T-helper 1 cell (primary cell): Measurements from ENCODE around the gene RXYLT1.
A peak's percentile ranks its signal among the peaks of the same experiment; 100 is the strongest.
"Not testable (repeated sequence)": the region's sequence is repeated elsewhere in the genome, so short reads cannot be mapped to it uniquely, and the experiment has no call there.

ENCODE experiments used
- DNase-seq, 5 donors: peaks; one replicate each; pipeline ENCODE4 v3.0.0-alpha.2; 2012 to 2020

RXYLT1 gene

GRCh38 chr12:63804746-63805145 lies 25.0 kb downstream of the RXYLT1 start:
- DNase-seq = no peak

GRCh38 chr12:63805704-63806672 lies 26.3 kb downstream of the RXYLT1 start:
- DNase-seq = no peak

GRCh38 chr12:63808631-63809030 lies 28.9 kb downstream of the RXYLT1 start:
- no peak for DNase-seq

GRCh38 chr12:63809566-63809965 lies 29.9 kb downstream of the RXYLT1 start:
- DNase-seq = no peak

GRCh38 chr12:63811334-63811733 lies 31.6 kb downstream of the RXYLT1 start:
- DNase-seq = no peak

- DNase-seq = no peak
These were observed 32.0 kb downstream of the RXYLT1 start for GRCh38 chr12:63811755-63812154.

- peak in 1 of 5 donors; percentile 11 for DNase-seq
These were observed 34.5 kb downstream of the RXYLT1 start for GRCh38 chr12:63814146-63814772.

- no peak for DNase-seq
These were observed 35.8 kb downstream of the RXYLT1 start for GRCh38 chr12:63815482-63815852.

GRCh38 chr12:63816031-63816430 lies 36.3 kb downstream of the RXYLT1 start:
- DNase-seq = peak in 1 of 5 donors; percentile 10

- DNase-seq = no peak
These were observed 40.7 kb downstream of the RXYLT1 start for GRCh38 chr12:63820427-63820826.

GRCh38 chr12:63821781-63822251 lies 42.1 kb downstream of the RXYLT1 start:
- DNase-seq = peak in 1 of 5 donors; percentile 26

- DNase-seq = no peak
These were observed 42.6 kb downstream of the RXYLT1 start for GRCh38 chr12:63822352-63822751.

- no peak for DNase-seq
These were observed 43.3 kb downstream of the RXYLT1 start for GRCh38 chr12:63823040-63823439.

- no peak for DNase-seq
These were observed 46.4 kb downstream of the RXYLT1 start for GRCh38 chr12:63826006-63826585.

- no peak for DNase-seq
These were observed 49.2 kb downstream of the RXYLT1 start for GRCh38 chr12:63828867-63829266.

- no peak for DNase-seq
These were observed 56.3 kb downstream of the RXYLT1 start for GRCh38 chr12:63836046-63836445.

- no peak for DNase-seq
These were observed 57.2 kb downstream of the RXYLT1 start for GRCh38 chr12:63836936-63837335.

- no peak for DNase-seq
These were observed 58.7 kb downstream of the RXYLT1 start for GRCh38 chr12:63838411-63838810.

- no peak for DNase-seq
These were observed 61.3 kb downstream of the RXYLT1 start for GRCh38 chr12:63841011-63841410.

- DNase-seq = no peak
These were observed 61.9 kb downstream of the RXYLT1 start for GRCh38 chr12:63841571-63841970.

GRCh38 chr12:63842750-63843149 lies 63.0 kb downstream of the RXYLT1 start:
- not testable (repeated sequence) for DNase-seq

GRCh38 chr12:63843254-63843720 lies 63.6 kb downstream of the RXYLT1 start:
- DNase-seq = no peak

- DNase-seq = peak; percentile 44 to 78 (median 58)
These were observed 64.1 kb downstream of the RXYLT1 start for GRCh38 chr12:63843721-63844390.
